HG03139 (cell line): ENCODE measurements around the gene HTT-AS.

Source experiments
- ATAC-seq: cut with Tn5 transposase; IDR thresholded peaks from one replicate; pipeline ENCODE4 v1.9.1; 2021; ENCODE audit not compliant: unreplicated experiment

Gene HTT-AS

DNA sequence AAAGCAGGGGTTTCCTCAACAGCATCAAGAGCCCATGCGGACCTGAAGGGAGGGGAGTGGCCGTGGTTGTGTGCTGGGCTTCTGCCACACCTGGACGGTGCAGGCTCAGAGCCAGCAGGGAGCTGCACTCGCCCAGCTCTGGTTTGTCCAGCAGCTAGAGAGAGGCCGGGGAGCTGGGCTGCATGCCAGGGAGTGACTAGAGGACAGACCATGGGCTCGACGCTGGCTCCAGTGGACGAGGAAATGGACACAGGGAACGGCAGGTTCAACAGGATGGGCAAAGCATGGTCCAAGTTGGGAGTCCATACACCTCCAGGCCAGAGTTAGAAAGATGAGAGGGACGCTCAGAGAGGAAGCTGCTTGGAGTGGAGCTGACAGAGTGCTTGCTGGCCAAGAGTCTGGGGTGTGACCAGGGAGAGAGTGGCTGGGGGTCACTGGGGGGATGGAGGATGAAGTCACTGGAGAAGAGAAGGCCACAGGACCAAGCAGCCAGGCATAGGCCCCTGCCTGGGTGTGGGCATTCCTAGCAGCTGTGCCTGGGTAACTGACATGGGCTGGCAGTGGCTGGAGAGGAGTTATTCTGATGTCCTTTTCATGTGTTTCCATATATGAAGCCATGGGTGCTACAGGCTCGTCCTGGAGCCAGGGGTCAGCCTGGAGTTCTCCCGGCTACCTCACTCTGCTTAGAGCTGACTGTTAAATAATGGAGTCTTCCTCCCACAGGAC is 42.8 kb downstream of the HTT-AS start:
- no peak for ATAC-seq

DNA sequence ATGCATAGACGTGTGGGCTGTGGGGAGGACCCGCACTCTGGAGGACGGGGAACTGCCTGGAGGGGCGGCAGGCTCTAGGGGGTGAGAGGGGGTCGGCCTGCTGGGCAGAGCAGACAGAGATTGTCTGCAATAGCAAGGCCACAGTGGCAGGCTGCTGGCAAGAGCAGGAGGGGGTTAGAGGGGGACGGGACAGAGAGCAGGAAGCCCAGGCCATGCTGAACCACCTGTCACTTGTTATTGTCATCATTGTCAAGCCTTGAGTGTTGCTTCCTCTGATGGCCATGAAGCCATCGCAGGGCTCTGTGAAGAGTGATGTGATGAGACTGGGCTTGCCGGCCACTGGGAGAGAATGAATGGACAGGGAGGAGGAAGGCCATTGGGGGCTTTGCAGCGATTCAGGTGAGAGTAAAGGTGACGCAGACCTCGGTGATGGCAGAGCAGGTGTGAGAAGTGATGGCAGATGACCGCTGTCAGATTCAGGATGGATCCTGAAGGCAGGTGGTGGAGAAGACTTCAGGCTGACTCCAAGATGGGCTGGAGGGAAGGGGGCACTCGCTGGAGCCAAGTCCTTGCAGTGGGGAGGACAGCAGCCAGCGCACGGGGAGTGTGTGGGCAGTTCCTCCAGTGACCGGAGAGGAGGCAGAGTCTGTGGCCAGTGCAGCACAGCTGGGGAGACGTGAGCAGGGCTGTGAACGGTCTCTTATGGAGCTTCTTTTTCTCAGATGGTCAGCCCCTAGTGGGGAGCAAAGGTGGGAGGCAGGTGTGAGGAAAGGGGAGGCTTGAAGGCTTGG is 43.6 kb downstream of the HTT-AS start:
- ATAC-seq = no peak

DNA sequence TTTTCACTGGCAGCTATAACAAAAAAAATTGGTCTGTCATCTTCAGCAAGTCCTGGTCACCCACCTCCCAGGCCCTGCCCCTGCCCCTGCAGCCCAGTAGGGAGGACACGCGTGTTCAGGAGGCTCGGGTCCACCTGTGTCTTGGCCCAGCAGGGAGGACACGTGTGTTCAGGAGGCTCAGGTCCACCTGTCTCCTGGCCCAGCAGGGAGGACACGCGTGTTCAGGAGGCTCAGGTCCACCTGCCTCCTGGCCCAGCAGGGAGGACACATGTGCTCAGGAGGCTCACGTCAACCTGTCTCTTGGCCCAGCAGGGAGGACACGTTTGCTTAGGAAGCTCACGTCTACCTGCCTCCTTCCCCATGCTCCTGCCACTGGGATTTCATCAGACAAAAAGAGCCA is 44.9 kb downstream of the HTT-AS start:
- ATAC-seq = no peak

DNA sequence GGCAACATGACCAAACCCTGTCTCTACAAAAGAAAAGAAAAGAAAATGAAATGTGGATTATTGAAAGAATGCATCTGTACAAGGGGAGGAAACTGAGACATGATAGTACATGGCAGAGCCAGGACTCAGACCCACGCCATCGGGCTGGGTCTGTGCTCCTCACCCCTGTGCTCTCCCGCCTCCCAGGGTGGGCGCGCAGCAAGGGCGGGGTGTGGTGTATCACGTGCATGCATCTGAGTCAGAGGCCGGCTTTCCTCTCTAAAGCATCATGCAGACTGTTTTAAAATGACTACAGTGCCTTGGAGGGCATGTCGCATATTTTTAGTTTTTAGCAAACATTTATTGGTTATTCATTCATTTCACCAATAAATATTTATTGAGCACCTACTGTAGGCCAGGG is 47.8 kb downstream of the HTT-AS start:
- ATAC-seq = no peak

DNA sequence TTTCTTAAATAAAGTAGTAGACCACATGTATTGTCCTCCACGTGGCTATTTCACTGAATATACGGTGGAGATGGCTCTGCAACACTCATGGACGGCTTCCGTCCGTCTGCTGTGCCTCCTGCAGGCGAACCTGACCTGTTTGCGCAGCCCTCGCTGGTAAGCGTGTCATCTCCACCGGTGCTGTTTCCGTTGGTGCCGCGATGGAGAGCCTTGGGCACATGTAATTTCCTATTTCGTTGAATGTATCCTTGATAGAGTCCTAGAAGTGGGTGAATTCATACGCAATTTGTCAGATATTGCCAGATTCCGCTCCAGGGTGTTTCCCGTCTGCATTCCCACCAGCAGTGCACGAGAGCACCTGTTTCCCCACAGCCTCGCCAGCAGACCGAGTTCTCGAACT is 48.5 kb downstream of the HTT-AS start:
- ATAC-seq = no peak

DNA sequence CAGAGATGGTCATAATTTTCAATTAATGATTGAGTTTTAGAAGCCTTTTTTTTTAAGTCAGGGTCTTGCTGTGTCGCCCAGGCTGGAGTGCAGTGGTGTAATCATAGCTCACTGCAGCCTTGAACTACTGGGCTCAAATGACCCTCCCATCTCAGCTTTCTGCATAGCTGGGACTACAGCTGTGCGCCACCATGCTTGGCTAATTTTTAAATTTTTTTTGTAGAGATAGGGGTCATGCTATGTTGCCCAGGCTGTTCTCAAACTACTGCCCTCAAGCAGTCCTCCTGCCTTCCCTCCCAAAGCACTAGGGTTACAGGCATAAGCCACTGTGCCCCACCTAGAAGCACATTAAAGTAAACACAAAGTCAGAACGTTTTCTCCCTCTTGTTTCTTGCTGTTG is 51.7 kb downstream of the HTT-AS start:
- no peak for ATAC-seq

DNA sequence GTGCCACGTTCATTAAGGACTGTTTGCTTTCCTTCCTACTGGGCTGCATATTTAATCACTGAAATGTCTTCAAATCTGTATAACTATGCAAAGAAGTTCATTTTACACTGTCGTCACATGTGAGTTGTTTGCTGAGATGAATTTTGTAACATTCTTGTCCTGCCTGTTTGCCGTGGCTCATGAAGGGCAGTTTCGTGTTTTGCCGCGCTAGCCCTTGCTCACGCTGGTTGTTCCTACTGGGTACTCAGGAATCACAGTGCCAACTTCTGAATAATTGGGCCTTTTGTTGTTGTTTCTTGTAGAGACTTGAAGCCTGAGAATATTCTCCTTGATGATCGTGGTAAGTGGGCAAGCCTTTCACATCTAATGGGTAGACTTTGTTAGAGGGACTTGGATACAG is 52.2 kb downstream of the HTT-AS start:
- no peak for ATAC-seq

DNA sequence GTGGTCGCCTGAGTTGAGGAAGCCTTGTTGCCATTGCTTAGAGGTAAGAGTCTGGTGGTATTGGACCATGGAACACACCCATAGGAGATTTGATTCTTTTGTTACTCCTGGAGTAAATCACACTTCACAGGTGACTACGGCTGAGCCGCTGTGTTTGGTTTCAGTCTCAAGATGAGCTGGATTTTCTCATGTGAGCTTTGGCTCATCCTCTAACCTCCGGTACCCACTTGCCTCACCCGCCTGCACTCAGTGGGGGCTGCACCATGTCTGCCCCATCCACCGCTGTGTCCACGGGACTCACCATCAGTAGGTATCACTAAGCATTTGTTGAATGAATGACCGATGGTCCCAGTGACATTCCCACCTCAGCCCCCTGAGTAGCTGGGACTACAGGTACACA is 52.7 kb downstream of the HTT-AS start:
- ATAC-seq = no peak

DNA sequence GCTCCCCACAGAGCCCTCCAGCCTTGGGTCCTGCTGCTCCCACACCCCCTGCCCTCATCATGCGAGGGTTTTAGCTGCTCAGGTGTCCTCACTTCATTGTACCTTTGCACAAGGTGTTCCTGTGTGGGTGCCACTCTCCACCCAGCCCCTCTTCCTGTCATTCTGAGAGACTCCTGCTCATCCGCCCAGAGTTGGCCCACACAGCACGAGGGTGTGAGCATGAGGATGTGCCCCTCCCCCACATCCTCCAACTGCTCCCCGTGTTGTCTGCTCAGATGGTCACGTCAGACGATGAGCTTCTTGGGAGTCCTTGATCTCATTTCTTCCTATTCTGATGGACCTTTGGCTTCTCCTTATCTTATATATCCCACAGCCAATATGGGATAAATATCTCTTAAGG is 53.2 kb downstream of the HTT-AS start:
- ATAC-seq = no peak

DNA sequence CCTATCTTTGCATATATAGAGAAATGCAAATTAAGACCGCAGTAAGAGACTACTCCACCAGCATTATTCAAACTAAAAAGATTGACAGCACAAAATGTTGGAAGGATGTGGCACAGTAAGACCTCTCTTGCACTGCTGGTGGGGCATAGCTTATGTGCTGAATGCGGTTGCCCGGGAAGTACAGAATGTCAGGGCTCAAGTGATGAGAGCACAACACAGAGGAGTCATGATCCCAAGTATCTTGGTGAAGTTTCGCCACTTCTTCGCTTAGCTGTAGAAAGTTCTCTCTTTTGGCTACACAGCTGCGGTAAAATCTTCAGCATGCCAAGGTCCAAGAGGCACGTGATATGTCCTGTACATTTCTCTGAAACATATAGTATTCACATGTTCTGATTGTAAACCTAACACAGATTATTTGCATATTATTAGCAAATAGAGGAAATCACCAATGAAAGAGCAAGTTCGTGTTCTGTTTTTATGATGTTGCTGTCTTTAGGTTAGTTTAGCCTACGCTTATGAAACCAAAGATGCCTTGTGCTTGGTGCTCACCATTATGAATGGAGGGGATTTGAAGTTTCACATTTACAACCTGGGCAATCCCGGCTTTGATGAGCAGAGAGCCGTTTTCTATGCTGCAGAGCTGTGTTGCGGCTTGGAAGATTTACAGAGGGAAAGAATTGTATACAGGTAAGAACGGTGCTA is 55.0 kb downstream of the HTT-AS start:
- ATAC-seq = no peak

DNA sequence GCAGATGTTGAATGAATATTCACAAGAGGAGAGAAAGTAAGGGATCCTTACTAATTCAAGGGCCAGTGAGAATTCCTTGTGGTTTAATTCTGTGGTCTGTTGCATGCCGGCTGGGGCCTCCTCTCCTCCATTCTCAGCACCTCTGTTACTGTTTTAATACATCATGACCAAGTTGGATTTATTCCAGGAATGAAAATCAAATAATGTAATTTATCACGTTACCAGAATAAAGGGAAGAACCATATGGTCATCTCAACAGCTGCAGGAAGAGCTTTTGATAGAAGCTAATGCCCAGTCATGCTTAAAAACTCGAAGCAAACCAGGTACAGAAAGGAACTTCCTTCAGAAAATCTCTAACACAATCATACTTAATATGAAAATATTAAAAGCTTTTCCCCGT is 56.8 kb downstream of the HTT-AS start:
- no peak for ATAC-seq

DNA sequence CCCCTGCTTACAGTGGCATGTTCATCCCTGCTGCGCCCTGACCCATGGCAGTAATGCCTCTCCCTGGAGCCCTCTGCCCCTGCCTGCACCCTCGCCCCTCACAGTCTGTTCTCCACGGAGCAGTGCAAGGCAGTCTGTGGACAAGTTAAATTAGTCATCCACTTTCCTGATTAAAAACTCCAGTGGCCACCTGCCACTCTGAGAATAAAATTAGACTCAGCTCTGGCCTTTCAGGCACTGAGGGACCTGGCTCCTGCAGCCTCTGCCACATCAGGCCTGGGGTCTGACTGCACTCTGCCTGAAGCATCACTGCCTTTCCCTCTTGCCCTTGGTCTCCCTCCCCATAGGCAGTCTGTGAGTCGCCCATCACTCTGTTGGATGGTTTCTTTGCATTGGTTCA is 57.4 kb downstream of the HTT-AS start:
- ATAC-seq = no peak

DNA sequence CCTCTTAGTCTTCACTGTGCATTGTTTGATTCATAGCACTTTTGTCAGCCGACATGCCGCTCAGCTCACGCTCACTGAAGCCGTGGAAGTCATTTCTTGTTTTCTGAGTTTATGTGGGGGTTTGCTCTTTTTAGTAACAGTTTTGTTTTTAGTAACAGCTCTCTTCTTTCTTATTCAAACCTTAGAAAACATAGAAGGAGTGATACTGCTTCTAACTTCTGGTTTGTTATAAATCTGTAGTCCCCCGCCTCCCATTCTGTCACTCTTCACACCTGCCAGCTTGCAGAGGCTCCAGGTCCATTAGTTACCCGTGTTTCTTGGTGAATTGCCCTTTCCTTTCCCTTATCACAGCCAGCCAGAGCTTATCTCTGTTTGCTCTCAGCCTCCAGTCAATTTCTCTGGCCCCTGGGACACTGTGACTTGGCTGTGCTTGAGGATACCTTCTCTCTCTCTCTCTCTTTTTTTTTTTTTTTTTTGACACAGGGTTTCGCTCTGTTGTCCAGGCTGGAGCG is 60.4 kb downstream of the HTT-AS start:
- no peak for ATAC-seq
